Neural progenitor cell (in vitro differentiated cells): ENCODE measurements around the gene CAP2. TPM values are rescaled to one million over a fixed set of nuclear protein-coding genes. Genes with fewer than 3 reads are reported as not detected.

Experiments used
- DNase-seq: peaks from one replicate; pipeline ENCODE4 v3.0.0-alpha.2; 2016; ENCODE audit warnings: low spot score
- H2AFZ ChIP-seq: fragments of 200-600 bp; sonication (generic); replicated peaks from 2 replicates; pipeline ENCODE4 v1.6.1; 2016; ENCODE audit warnings: antibody characterized with exemption
- H3F3A ChIP-seq: fragments of 200-600 bp; sonication (generic); 2 replicates; pipeline ENCODE4 v1.6.1; 2016; ENCODE audit warnings: antibody characterized with exemption, low read depth
- H3K27ac ChIP-seq: fragments of 200-600 bp; sonication (generic); 2 replicates; pipeline ENCODE4 v1.5.1; 2016; ENCODE audit warnings: mild to moderate bottlenecking
- H3K27me3 ChIP-seq: fragments of 200-600 bp; sonication (generic); 2 replicates; pipeline ENCODE4 v1.6.1; 2016; ENCODE audit warnings: mild to moderate bottlenecking, moderate library complexity
- H3K36me3 ChIP-seq: fragments of 200-600 bp; sonication (generic); 2 replicates; pipeline ENCODE4 v1.5.1; 2016
- H3K4me1 ChIP-seq: fragments of 200-600 bp; sonication (generic); 2 replicates; pipeline ENCODE4 v1.6.1; 2016; ENCODE audit warnings: mixed run types
- H3K4me2 ChIP-seq: fragments of 200-600 bp; sonication (generic); 2 replicates; pipeline ENCODE4 v1.6.1; 2016
- H3K4me3 ChIP-seq: fragments of 200-600 bp; sonication (generic); 2 replicates; pipeline ENCODE4 v1.5.1; 2016
- H3K79me2 ChIP-seq: fragments of 200-600 bp; sonication (generic); 2 replicates; pipeline ENCODE4 v1.6.1; 2016; ENCODE audit warnings: low read depth
- H3K9ac ChIP-seq: fragments of 200-600 bp; sonication (generic); 2 replicates; pipeline ENCODE4 v1.6.1; 2016
- H3K9me3 ChIP-seq: fragments of 200-600 bp; sonication (generic); 2 replicates; pipeline ENCODE4 v1.5.1; 2016; ENCODE audit warnings: low read depth
- H4K20me1 ChIP-seq: fragments of 200-600 bp; sonication (generic); 2 replicates; pipeline ENCODE4 v1.6.1; 2016; ENCODE audit warnings: low read depth
- H3K27ac Mint-ChIP-seq: 3 replicates; pipeline ENCODE4 v1.8.0; 2021; ENCODE audit warnings: mixed read lengths
- H3K27me3 Mint-ChIP-seq: 2 replicates; pipeline ENCODE4 v1.8.0; 2022; ENCODE audit warnings: low read depth, mild to moderate bottlenecking, inconsistent platforms, moderate library complexity, mixed read lengths; ENCODE audit not compliant: insufficient read depth
- H3K36me3 Mint-ChIP-seq: 3 replicates; pipeline ENCODE4 v1.8.0; 2021; ENCODE audit warnings: mixed read lengths
- H3K4me1 Mint-ChIP-seq: 3 replicates; pipeline ENCODE4 v1.8.0; 2021; ENCODE audit warnings: mixed read lengths
- H3K4me3 Mint-ChIP-seq: 3 replicates; pipeline ENCODE4 v1.8.0; 2021; ENCODE audit warnings: mild to moderate bottlenecking, moderate library complexity, mixed read lengths
- H3K9me3 Mint-ChIP-seq: 3 replicates; pipeline ENCODE4 v1.8.0; 2020; ENCODE audit warnings: mixed read lengths
- EZH2 ChIP-seq: fragments of 200-600 bp; sonication (generic); IDR thresholded peaks from 2 replicates; pipeline ENCODE4 v1.6.1; 2017; ENCODE audit warnings: antibody characterized with exemption, mild to moderate bottlenecking, moderate library complexity
- EZH2phosphoT487 ChIP-seq: fragments of 200-600 bp; sonication (generic); IDR thresholded peaks from 2 replicates; pipeline ENCODE4 v1.6.1; 2017; ENCODE audit warnings: antibody characterized with exemption
- total RNA-seq: library from RNA; depleted of rRNA; stranded (reverse); fragments of >200 nt; gene quantifications from 2 replicates; pipeline ENCODE4 v1.2.3, GENCODE V29; 2015; ENCODE audit warnings: low replicate concordance
- TF ChIP-seq, protein P1 (sequence below): fragments of 200-600 bp; sonication (generic); IDR thresholded peaks from 2 replicates; pipeline ENCODE4 v1.5.1; 2017; ENCODE audit warnings: antibody characterized with exemption, mild to moderate bottlenecking

The CAP2 gene
- total RNA-seq, 1 donor from 2014 or later, result 27.4 TPM

DNA sequence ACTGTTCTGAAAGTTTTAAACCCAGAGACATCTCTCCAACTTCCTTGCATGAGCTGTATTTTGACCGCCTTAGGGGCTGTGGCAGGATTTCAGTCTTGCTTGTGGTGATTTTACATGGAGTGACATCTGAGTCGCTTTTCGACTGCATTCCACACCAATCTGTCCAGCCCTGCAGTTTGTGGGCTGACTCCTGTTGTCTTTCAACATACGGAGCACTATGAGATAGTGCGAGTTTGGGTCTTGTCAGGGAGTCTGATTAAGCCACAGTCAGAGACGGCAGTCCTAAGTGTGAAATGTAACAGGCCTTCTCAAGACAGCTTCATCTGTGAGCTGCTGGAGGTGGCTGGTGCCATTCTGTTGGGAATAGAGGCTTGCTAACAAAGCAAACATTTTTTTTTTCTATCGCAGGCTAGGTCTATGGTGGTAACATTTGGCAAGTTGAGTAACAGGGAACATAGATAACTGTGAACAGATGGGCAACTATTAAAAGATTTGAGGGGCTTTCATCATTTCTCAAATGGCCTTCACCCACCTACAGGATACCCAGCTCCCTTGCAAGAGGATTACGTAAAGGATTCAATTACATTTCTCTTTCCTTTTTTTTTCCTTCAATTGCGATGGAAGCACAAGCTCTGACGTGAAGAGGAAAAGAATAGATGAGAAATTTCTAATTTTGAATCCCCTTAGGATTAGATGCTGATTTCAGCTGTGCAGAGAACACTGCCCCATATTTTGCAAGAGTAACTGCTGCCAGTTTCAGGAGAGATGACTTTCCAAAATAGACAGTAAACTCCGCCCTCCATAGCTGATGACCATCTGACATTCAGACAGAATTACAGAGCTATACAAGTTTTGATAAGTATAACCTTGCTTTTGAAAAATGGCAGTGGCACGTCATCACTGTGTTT, 25.1 kb downstream of the CAP2 start:
- no peak overlapping the region for H3K4me3 Mint-ChIP-seq
- peaks cover 2% of the 10 kb centered on the region for H3K27me3 Mint-ChIP-seq
- H3K36me3 ChIP-seq, result no peaks in the 10 kb centered on the region
- H3K36me3 Mint-ChIP-seq, result peaks cover 24% of the 10 kb centered on the region
- no peaks in the 10 kb centered on the region for H3K27me3 ChIP-seq
- H3K4me1 ChIP-seq, result peaks cover 19% of the 10 kb centered on the region
- no peak overlapping the region for H2AFZ ChIP-seq
- TF ChIP-seq, protein P1, sequence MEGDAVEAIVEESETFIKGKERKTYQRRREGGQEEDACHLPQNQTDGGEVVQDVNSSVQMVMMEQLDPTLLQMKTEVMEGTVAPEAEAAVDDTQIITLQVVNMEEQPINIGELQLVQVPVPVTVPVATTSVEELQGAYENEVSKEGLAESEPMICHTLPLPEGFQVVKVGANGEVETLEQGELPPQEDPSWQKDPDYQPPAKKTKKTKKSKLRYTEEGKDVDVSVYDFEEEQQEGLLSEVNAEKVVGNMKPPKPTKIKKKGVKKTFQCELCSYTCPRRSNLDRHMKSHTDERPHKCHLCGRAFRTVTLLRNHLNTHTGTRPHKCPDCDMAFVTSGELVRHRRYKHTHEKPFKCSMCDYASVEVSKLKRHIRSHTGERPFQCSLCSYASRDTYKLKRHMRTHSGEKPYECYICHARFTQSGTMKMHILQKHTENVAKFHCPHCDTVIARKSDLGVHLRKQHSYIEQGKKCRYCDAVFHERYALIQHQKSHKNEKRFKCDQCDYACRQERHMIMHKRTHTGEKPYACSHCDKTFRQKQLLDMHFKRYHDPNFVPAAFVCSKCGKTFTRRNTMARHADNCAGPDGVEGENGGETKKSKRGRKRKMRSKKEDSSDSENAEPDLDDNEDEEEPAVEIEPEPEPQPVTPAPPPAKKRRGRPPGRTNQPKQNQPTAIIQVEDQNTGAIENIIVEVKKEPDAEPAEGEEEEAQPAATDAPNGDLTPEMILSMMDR, result no peak
- no peak for TF ChIP-seq EZH2phosphoT487
- TF ChIP-seq EZH2, result no peak
- H3K79me2 ChIP-seq, result peaks cover 31% of the 10 kb centered on the region
- peaks cover 6% of the 10 kb centered on the region for H3F3A ChIP-seq
- no peak overlapping the region for H3K9ac ChIP-seq
- peak; percentile 12 for DNase-seq
- H3K4me1 Mint-ChIP-seq, result peaks cover 16% of the 10 kb centered on the region
- H3K27ac Mint-ChIP-seq, result peak overlapping the region; percentile 62
- peak overlapping the region; percentile 38 for H3K4me2 ChIP-seq
- H3K27ac ChIP-seq, result no peak overlapping the region
- H3K4me3 ChIP-seq, result no peak overlapping the region
- no peaks in the 10 kb centered on the region for H3K9me3 ChIP-seq
- H4K20me1 ChIP-seq, result no peaks in the 10 kb centered on the region
- peaks cover 6% of the 10 kb centered on the region for H3K9me3 Mint-ChIP-seq

DNA sequence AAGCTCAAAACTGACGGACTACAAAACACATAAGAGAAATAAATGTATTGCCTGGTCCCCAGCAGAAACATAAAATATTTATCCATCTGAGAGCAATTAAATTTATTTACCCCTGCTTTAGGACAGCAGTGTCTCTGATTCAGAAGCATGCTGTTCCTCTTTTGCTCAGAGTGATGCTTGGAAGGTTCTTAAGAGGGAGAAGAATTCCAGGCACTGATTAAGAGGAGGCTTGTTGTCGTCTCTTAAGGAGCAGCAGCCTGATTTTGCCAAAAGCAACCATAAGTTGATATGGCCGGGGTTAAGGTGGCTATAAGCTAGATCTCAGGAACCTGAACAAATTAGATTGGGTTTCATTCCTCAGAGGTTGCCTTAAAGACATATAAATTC, 25.8 kb downstream of the CAP2 start:
- no peak for DNase-seq
- Histone ChIP-seq H3K4me3 (no peak overlapping the region), H4K20me1 (no peaks in the 10 kb centered on the region), H2AFZ (no peak overlapping the region), H3F3A (peaks cover 6% of the 10 kb centered on the region), H3K79me2 (peaks cover 26% of the 10 kb centered on the region), H3K27me3 (no peaks in the 10 kb centered on the region), H3K4me2 (no peak overlapping the region), H3K36me3 (no peaks in the 10 kb centered on the region), H3K4me1 (peaks cover 19% of the 10 kb centered on the region), H3K9ac (no peak overlapping the region), H3K9me3 (no peaks in the 10 kb centered on the region), H3K27ac (no peak overlapping the region)
- TF ChIP-seq, protein P1, result no peak
- no peak for TF ChIP-seq EZH2phosphoT487
- TF ChIP-seq EZH2, result no peak
- H3K4me1 Mint-ChIP-seq, result peaks cover 16% of the 10 kb centered on the region
- H3K4me3 Mint-ChIP-seq, result no peak overlapping the region
- H3K27ac Mint-ChIP-seq, result no peak overlapping the region
- peaks cover 6% of the 10 kb centered on the region for H3K9me3 Mint-ChIP-seq
- H3K27me3 Mint-ChIP-seq, result peaks cover 2% of the 10 kb centered on the region
- H3K36me3 Mint-ChIP-seq, result peaks cover 24% of the 10 kb centered on the region

- DNase-seq, result no peak
- peaks cover 19% of the 10 kb centered on the region for H3K4me1 ChIP-seq
- no peaks in the 10 kb centered on the region for H3K9me3 ChIP-seq
- Mint-ChIP-seq H3K36me3 (peaks cover 26% of the 10 kb centered on the region), H3K4me1 (peaks cover 16% of the 10 kb centered on the region), H3K27ac (no peak overlapping the region), H3K27me3 (peaks cover 2% of the 10 kb centered on the region), H3K4me3 (no peak overlapping the region), H3K9me3 (no peaks in the 10 kb centered on the region)
- peaks cover 18% of the 10 kb centered on the region for H3K79me2 ChIP-seq
- peaks cover 6% of the 10 kb centered on the region for H3F3A ChIP-seq
- TF ChIP-seq EZH2phosphoT487, result no peak
- TF ChIP-seq, protein P1, result no peak
- TF ChIP-seq EZH2, result no peak
- H3K27me3 ChIP-seq, result no peaks in the 10 kb centered on the region
- no peak overlapping the region for H3K9ac ChIP-seq
- no peaks in the 10 kb centered on the region for H4K20me1 ChIP-seq
- H3K4me3 ChIP-seq, result no peak overlapping the region
- no peak overlapping the region for H2AFZ ChIP-seq
- H3K4me2 ChIP-seq, result no peak overlapping the region
- H3K27ac ChIP-seq, result no peak overlapping the region
- H3K36me3 ChIP-seq, result no peaks in the 10 kb centered on the region
These were observed 27.0 kb downstream of the CAP2 start for GRCh38 chr6:17420368-17420767.
